Measurements from ENCODE around the gene BLOC1S3. TPM values are rescaled to one million over a fixed set of nuclear protein-coding genes. Genes with fewer than 3 reads are reported as not detected.

BLOC1S3 gene
- total RNA-seq, 1 experiment from 2014 or later, result 11.9 TPM

DNA sequence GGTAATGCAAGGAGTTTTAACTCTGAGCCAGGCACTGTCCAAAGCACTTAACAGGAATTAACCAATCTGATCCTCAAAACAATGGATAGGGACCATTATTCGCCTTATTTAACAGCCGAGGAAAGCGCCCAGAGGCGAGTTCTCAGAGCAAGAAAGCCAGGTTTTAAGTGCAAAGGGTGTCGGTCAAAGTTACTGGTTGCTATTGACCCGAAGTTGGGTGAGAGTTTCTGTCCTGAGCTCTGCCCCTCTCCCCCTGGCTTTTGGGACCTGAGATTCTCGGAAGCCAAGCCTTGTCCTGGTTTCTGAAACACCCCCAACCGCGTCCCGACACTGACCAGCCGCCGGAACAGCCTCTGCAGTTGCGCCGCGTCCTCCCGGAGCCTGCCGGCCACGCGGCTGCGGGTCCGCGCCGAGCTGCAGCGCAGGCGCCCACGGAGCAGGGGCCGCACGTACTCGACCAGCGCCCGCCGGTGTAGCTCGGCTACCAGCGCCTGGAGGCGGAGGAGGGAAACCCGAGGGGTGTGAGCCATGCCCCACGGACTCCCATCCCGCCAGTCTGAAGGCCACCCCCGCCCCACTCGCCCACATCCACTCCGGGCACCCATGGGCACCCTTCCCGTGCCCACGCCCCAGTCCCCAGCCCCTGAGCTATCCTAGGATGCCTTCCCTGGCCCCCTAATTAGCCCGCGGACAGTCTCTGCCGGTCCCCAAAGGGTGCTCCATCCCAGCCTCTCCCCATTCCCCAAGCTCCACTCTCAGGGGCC is 38.8 kb downstream of the BLOC1S3 start:
- ATAC-seq (no peak), DNase-seq (no peak)
- Histone ChIP-seq H3K4me3 (ENCODE audit: low read length) (no peak overlapping the region), H3K4me2 (ENCODE audit: low read length) (peak overlapping the region; percentile 31; the same call in 1 of the 2 replicates), H3K9me2 (replicated peaks; ENCODE audit: low read length) (no peaks in the 10 kb centered on the region), H3K27me3 (ENCODE audit: low read length) (0 out of 2 replicates have a peak, but pooled peaks cover 12% of the 10 kb centered on the region), H3K27ac (ENCODE audit: low read length) (no peak overlapping the region), H3F3A (ENCODE audit: low read length, unreplicated experiment) (no peaks in the 10 kb centered on the region), H4K20me1 (ENCODE audit: low read length) (no peaks in the 10 kb centered on the region), H3K4me1 (ENCODE audit: insufficient read depth, low read length) (no peaks in the 10 kb centered on the region), H3K9me3 (ENCODE audit: low read length) (no peaks in the 10 kb centered on the region), H3K36me3 (ENCODE audit: low read depth, low read length) (no peaks in the 10 kb centered on the region), H3K9ac (ENCODE audit: low read length) (no peak overlapping the region), H3K79me2 (ENCODE audit: low read length) (no peaks in the 10 kb centered on the region), H2AFZ (ENCODE audit: low read length) (no peak overlapping the region)
- POLR2A ChIA-PET (ENCODE audit: unreplicated experiment), result no interaction called here
- intact Hi-C loops (cut with micrococcal nuclease), result no loop called here
- CTCF ChIA-PET, result no interaction called here
- no TSS peak for BruUV-seq (replicated peaks)
- TF ChIP-seq, protein P1, sequence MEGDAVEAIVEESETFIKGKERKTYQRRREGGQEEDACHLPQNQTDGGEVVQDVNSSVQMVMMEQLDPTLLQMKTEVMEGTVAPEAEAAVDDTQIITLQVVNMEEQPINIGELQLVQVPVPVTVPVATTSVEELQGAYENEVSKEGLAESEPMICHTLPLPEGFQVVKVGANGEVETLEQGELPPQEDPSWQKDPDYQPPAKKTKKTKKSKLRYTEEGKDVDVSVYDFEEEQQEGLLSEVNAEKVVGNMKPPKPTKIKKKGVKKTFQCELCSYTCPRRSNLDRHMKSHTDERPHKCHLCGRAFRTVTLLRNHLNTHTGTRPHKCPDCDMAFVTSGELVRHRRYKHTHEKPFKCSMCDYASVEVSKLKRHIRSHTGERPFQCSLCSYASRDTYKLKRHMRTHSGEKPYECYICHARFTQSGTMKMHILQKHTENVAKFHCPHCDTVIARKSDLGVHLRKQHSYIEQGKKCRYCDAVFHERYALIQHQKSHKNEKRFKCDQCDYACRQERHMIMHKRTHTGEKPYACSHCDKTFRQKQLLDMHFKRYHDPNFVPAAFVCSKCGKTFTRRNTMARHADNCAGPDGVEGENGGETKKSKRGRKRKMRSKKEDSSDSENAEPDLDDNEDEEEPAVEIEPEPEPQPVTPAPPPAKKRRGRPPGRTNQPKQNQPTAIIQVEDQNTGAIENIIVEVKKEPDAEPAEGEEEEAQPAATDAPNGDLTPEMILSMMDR (conservative IDR thresholded peaks at IDR 0.05; ENCODE audit: low read depth, low read length), result no peak
- no peak for TF ChIP-seq EZH2phosphoT487 (IDR thresholded peaks at IDR 0.05; ENCODE audit: borderline replicate concordance, low read length)
- no peak for TF ChIP-seq EZH2 (IDR thresholded peaks at IDR 0.05; ENCODE audit: low read length, unreplicated experiment)

DNA sequence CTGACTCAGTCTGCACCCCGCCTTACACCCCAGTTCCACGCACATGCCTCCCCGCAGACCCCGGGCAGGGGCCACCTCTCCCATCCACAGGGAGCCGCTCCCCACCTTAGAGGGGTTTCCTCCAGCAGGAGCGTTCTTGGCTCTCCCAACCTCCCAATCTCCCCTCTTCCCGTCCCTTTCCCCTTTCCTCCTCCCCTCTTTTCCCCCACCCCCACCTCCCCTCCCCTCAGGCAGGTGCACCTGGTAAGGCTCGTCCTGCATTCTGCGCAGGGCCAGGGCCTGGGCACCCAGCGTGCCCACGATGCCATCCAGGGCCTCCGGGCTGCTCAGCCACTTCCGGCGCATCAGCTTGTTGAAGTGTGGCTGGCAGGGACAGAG is 39.4 kb downstream of the BLOC1S3 start:
- no peak for ATAC-seq
- intact Hi-C loops (cut with micrococcal nuclease), result no loop called here
- H3K4me3 ChIP-seq (ENCODE audit: low read length), result no peak overlapping the region
- H2AFZ ChIP-seq (ENCODE audit: low read length), result no peak overlapping the region
- H3K79me2 ChIP-seq (ENCODE audit: low read length), result no peaks in the 10 kb centered on the region
- no peaks in the 10 kb centered on the region for H3K4me1 ChIP-seq (ENCODE audit: insufficient read depth, low read length)
- no peak for DNase-seq
- H3K9ac ChIP-seq (ENCODE audit: low read length), result no peak overlapping the region
- ChIA-PET CTCF (no interaction called here), POLR2A (ENCODE audit: unreplicated experiment) (no interaction called here)
- BruUV-seq (replicated peaks), result no TSS peak
- no peak for TF ChIP-seq EZH2phosphoT487 (IDR thresholded peaks at IDR 0.05; ENCODE audit: borderline replicate concordance, low read length)
- TF ChIP-seq EZH2 (IDR thresholded peaks at IDR 0.05; ENCODE audit: low read length, unreplicated experiment), result no peak
- TF ChIP-seq, protein P1 (conservative IDR thresholded peaks at IDR 0.05; ENCODE audit: low read depth, low read length), result no peak
- no peaks in the 10 kb centered on the region for H3K9me2 ChIP-seq (replicated peaks; ENCODE audit: low read length)
- no peaks in the 10 kb centered on the region for H3K9me3 ChIP-seq (ENCODE audit: low read length)
- H3K4me2 ChIP-seq (ENCODE audit: low read length), result no peak overlapping the region
- no peak overlapping the region for H3K27ac ChIP-seq (ENCODE audit: low read length)
- no peaks in the 10 kb centered on the region for H3K36me3 ChIP-seq (ENCODE audit: low read depth, low read length)
- H4K20me1 ChIP-seq (ENCODE audit: low read length), result no peaks in the 10 kb centered on the region
- H3K27me3 ChIP-seq (ENCODE audit: low read length), result 0 out of 2 replicates have a peak, but pooled peaks cover 12% of the 10 kb centered on the region
- H3F3A ChIP-seq (ENCODE audit: low read length, unreplicated experiment), result no peaks in the 10 kb centered on the region

DNA sequence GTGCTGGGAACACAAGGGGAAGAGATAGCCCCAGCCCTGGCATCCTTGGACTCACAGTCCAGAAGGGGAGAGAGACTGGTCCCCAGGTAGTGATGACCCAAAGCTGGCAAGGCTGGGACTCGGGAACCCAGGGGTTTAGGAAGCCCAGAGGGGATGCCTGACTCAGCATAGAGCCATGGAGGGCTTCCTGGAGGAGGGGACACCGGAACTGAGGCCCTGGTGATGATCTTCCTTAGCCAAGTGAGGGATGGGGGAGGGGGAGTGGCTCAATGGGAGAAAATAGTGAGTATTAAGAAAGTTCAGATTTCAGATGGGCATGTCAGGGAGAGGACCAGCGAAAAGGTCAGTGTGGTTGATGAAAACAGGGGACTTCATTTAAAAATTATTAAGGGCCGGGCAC is 39.8 kb downstream of the BLOC1S3 start:
- CTCF ChIA-PET, result no interaction called here
- Histone ChIP-seq H3K4me2 (ENCODE audit: low read length) (no peak overlapping the region), H3K27me3 (ENCODE audit: low read length) (0 out of 2 replicates have a peak, but pooled peaks cover 12% of the 10 kb centered on the region), H3K9me2 (replicated peaks; ENCODE audit: low read length) (no peaks in the 10 kb centered on the region), H3F3A (ENCODE audit: low read length, unreplicated experiment) (no peaks in the 10 kb centered on the region), H3K27ac (ENCODE audit: low read length) (no peak overlapping the region), H4K20me1 (ENCODE audit: low read length) (no peaks in the 10 kb centered on the region), H3K79me2 (ENCODE audit: low read length) (no peaks in the 10 kb centered on the region), H3K4me1 (ENCODE audit: insufficient read depth, low read length) (no peaks in the 10 kb centered on the region), H2AFZ (ENCODE audit: low read length) (no peak overlapping the region), H3K9ac (ENCODE audit: low read length) (no peak overlapping the region), H3K9me3 (ENCODE audit: low read length) (no peaks in the 10 kb centered on the region), H3K4me3 (ENCODE audit: low read length) (no peak overlapping the region), H3K36me3 (ENCODE audit: low read depth, low read length) (no peaks in the 10 kb centered on the region)
- no TSS peak for BruUV-seq (replicated peaks)
- POLR2A ChIA-PET (ENCODE audit: unreplicated experiment), result no interaction called here
- TF ChIP-seq EZH2phosphoT487 (IDR thresholded peaks at IDR 0.05; ENCODE audit: borderline replicate concordance, low read length) (no peak), EZH2 (IDR thresholded peaks at IDR 0.05; ENCODE audit: low read length, unreplicated experiment) (no peak)
- TF ChIP-seq, protein P1 (conservative IDR thresholded peaks at IDR 0.05; ENCODE audit: low read depth, low read length), result no peak
- intact Hi-C loops (cut with micrococcal nuclease), result no loop called here
- DNase-seq (no peak), ATAC-seq (no peak)
